ENCODE data around the gene IL1RAPL2. TPM values are rescaled to one million over a fixed set of nuclear protein-coding genes. Genes with fewer than 3 reads are reported as not detected.
"Not testable (repeated sequence)": the region's sequence is repeated elsewhere in the genome, so short reads cannot be mapped to it uniquely, and the experiment has no call there.

IL1RAPL2 gene
- polyA plus RNA-seq, 1 donor, result 0.16 TPM

- H3K36me3 ChIP-seq (ENCODE audit: control insufficient read depth, insufficient read depth, low read length), result no peaks in the 10 kb centered on the region
- DNase-seq, result no peak
- H3K9me3 ChIP-seq (ENCODE audit: control insufficient read depth, low read depth, low read length), result no peaks in the 10 kb centered on the region
- no peak overlapping the region for H3K4me3 ChIP-seq (ENCODE audit: low read length)
- H3K27ac ChIP-seq (ENCODE audit: low read length), result no peak overlapping the region
- H3K4me1 ChIP-seq (ENCODE audit: control insufficient read depth, insufficient read depth, low read length), result no peaks in the 10 kb centered on the region
- no peaks in the 10 kb centered on the region for H3K27me3 ChIP-seq (ENCODE audit: control insufficient read depth, insufficient read depth, low read length)
- WGBS (ENCODE audit: insufficient coverage, low lambda C conversion rate), result 67% methylated on average over 3 of the region's 4 CpGs
These were observed 103.1 kb downstream of the IL1RAPL2 start for GRCh38 chrX:104669063-104669462.

- H3K27me3 ChIP-seq (ENCODE audit: control insufficient read depth, insufficient read depth, low read length), result no peaks in the 10 kb centered on the region
- no peaks in the 10 kb centered on the region for H3K4me1 ChIP-seq (ENCODE audit: control insufficient read depth, insufficient read depth, low read length)
- no peak overlapping the region for H3K4me3 ChIP-seq (ENCODE audit: low read length)
- no CpG with 5 or more reads among the region's 4 CpGs for WGBS (ENCODE audit: insufficient coverage, low lambda C conversion rate)
- H3K27ac ChIP-seq (ENCODE audit: low read length), result no peak overlapping the region
- H3K36me3 ChIP-seq (ENCODE audit: control insufficient read depth, insufficient read depth, low read length), result no peaks in the 10 kb centered on the region
- DNase-seq, result no peak
- H3K9me3 ChIP-seq (ENCODE audit: control insufficient read depth, low read depth, low read length), result no peaks in the 10 kb centered on the region
These were observed 104.1 kb downstream of the IL1RAPL2 start for GRCh38 chrX:104670051-104670450.

- not testable (repeated sequence) for DNase-seq; H3K27me3 ChIP-seq (ENCODE audit: control insufficient read depth, insufficient read depth, low read length); H3K27ac ChIP-seq (ENCODE audit: low read length); H3K4me3 ChIP-seq (ENCODE audit: low read length); H3K36me3 ChIP-seq (ENCODE audit: control insufficient read depth, insufficient read depth, low read length); H3K9me3 ChIP-seq (ENCODE audit: control insufficient read depth, low read depth, low read length); H3K4me1 ChIP-seq (ENCODE audit: control insufficient read depth, insufficient read depth, low read length)
- WGBS (ENCODE audit: insufficient coverage, low lambda C conversion rate), result no CpG with 5 or more reads among the region's 18 CpGs
These were observed 111.5 kb downstream of the IL1RAPL2 start for GRCh38 chrX:104677517-104677916.

DNA sequence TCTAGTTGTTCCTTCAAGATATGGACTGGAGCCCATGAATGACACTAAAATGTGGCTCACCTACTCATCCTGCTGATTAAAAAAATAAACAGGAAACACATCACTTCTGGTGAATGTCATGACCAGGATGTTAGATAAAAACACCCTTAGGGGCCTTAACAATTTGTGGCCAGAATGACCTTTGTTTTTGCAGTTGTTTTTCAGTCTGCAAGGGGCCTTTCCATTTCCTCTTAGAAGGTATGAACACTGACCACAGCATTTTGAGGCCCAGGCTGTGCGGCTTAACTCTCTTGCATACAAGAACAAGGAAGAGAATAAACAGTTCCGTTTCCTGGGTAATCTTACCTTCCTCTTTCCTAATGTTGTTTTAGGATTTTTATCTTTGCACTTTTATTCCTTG lies 113.2 kb downstream of the IL1RAPL2 start:
- H3K4me1 ChIP-seq (ENCODE audit: control insufficient read depth, insufficient read depth, low read length), result no peaks in the 10 kb centered on the region
- no peaks in the 10 kb centered on the region for H3K36me3 ChIP-seq (ENCODE audit: control insufficient read depth, insufficient read depth, low read length)
- WGBS (ENCODE audit: insufficient coverage, low lambda C conversion rate), result no CpG with 5 or more reads among the region's 2 CpGs
- no peaks in the 10 kb centered on the region for H3K27me3 ChIP-seq (ENCODE audit: control insufficient read depth, insufficient read depth, low read length)
- no peak overlapping the region for H3K4me3 ChIP-seq (ENCODE audit: low read length)
- H3K27ac ChIP-seq (ENCODE audit: low read length), result no peak overlapping the region
- no peak for DNase-seq
- no peaks in the 10 kb centered on the region for H3K9me3 ChIP-seq (ENCODE audit: control insufficient read depth, low read depth, low read length)

- WGBS (ENCODE audit: insufficient coverage, low lambda C conversion rate), result no CpG with 5 or more reads among the region's 3 CpGs
- no peaks in the 10 kb centered on the region for H3K36me3 ChIP-seq (ENCODE audit: control insufficient read depth, insufficient read depth, low read length)
- H3K9me3 ChIP-seq (ENCODE audit: control insufficient read depth, low read depth, low read length), result no peaks in the 10 kb centered on the region
- H3K27me3 ChIP-seq (ENCODE audit: control insufficient read depth, insufficient read depth, low read length), result no peaks in the 10 kb centered on the region
- no peak overlapping the region for H3K27ac ChIP-seq (ENCODE audit: low read length)
- H3K4me1 ChIP-seq (ENCODE audit: control insufficient read depth, insufficient read depth, low read length), result no peaks in the 10 kb centered on the region
- no peak for DNase-seq
- no peak overlapping the region for H3K4me3 ChIP-seq (ENCODE audit: low read length)
These were observed 115.2 kb downstream of the IL1RAPL2 start for GRCh38 chrX:104681214-104681613.

DNA sequence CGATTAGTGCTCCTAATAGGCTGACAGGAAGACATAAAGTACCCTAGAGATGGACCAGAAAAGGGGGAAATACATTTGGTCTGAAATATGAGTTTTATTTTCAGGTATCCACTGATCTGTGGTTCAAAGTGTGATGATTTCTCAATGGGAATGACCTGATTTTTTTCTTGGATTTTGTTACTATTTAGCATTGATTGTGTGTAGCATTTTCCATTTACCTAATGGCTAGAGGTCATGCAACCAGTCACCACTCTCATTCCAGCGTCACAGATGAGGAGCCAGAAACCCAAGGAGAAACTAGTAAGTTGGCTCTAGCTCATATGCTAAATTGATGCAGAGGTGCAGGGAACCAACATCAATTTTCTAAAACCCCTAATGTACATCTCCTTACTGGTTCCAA lies 118.1 kb downstream of the IL1RAPL2 start:
- H3K27ac ChIP-seq (ENCODE audit: low read length), result no peak overlapping the region
- H3K4me3 ChIP-seq (ENCODE audit: low read length), result no peak overlapping the region
- no CpG with 5 or more reads among the region's 2 CpGs for WGBS (ENCODE audit: insufficient coverage, low lambda C conversion rate)
- no peak for DNase-seq
- H3K36me3 ChIP-seq (ENCODE audit: control insufficient read depth, insufficient read depth, low read length), result no peaks in the 10 kb centered on the region
- H3K9me3 ChIP-seq (ENCODE audit: control insufficient read depth, low read depth, low read length), result no peaks in the 10 kb centered on the region
- no peaks in the 10 kb centered on the region for H3K4me1 ChIP-seq (ENCODE audit: control insufficient read depth, insufficient read depth, low read length)
- no peaks in the 10 kb centered on the region for H3K27me3 ChIP-seq (ENCODE audit: control insufficient read depth, insufficient read depth, low read length)

DNA sequence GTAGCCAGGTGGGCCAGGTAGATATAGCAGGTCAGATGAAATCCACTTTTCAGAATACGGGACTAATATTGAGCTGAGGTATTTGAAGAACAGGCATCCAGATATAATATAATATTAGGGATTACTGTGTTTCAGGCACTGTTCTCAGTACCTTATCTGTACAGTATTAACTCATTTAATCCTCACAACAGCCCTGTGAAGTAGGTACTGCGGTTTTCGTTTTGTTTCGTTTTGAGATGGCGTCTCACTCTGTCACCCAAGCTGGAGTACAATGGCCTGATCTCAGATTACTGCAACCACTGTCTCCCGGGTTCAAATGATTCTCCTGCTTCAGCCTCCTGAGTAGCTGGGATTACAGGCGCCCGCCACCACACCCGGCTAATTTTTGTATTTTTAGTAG lies 129.6 kb downstream of the IL1RAPL2 start:
- no peaks in the 10 kb centered on the region for H3K9me3 ChIP-seq (ENCODE audit: control insufficient read depth, low read depth, low read length)
- WGBS (ENCODE audit: insufficient coverage, low lambda C conversion rate), result no CpG with 5 or more reads among the region's 9 CpGs
- no peaks in the 10 kb centered on the region for H3K27me3 ChIP-seq (ENCODE audit: control insufficient read depth, insufficient read depth, low read length)
- no peaks in the 10 kb centered on the region for H3K4me1 ChIP-seq (ENCODE audit: control insufficient read depth, insufficient read depth, low read length)
- no peaks in the 10 kb centered on the region for H3K36me3 ChIP-seq (ENCODE audit: control insufficient read depth, insufficient read depth, low read length)
- no peak overlapping the region for H3K4me3 ChIP-seq (ENCODE audit: low read length)
- no peak overlapping the region for H3K27ac ChIP-seq (ENCODE audit: low read length)
- no peak for DNase-seq

GRCh38 chrX:104696667-104697066 lies 130.7 kb downstream of the IL1RAPL2 start:
- no peak for DNase-seq
- H3K27me3 ChIP-seq (ENCODE audit: control insufficient read depth, insufficient read depth, low read length), result no peaks in the 10 kb centered on the region
- H3K4me3 ChIP-seq (ENCODE audit: low read length), result no peak overlapping the region
- no peaks in the 10 kb centered on the region for H3K9me3 ChIP-seq (ENCODE audit: control insufficient read depth, low read depth, low read length)
- H3K27ac ChIP-seq (ENCODE audit: low read length), result no peak overlapping the region
- H3K4me1 ChIP-seq (ENCODE audit: control insufficient read depth, insufficient read depth, low read length), result no peaks in the 10 kb centered on the region
- H3K36me3 ChIP-seq (ENCODE audit: control insufficient read depth, insufficient read depth, low read length), result no peaks in the 10 kb centered on the region
- no CpG with 5 or more reads among the region's 1 CpG for WGBS (ENCODE audit: insufficient coverage, low lambda C conversion rate)

- Histone ChIP-seq H3K4me1 (ENCODE audit: control insufficient read depth, insufficient read depth, low read length) (no peaks in the 10 kb centered on the region), H3K27ac (ENCODE audit: low read length) (no peak overlapping the region), H3K9me3 (ENCODE audit: control insufficient read depth, low read depth, low read length) (no peaks in the 10 kb centered on the region), H3K36me3 (ENCODE audit: control insufficient read depth, insufficient read depth, low read length) (no peaks in the 10 kb centered on the region), H3K27me3 (ENCODE audit: control insufficient read depth, insufficient read depth, low read length) (no peaks in the 10 kb centered on the region), H3K4me3 (ENCODE audit: low read length) (no peak overlapping the region)
- DNase-seq, result no peak
These were observed 131.3 kb downstream of the IL1RAPL2 start for GRCh38 chrX:104697294-104697693.

DNA sequence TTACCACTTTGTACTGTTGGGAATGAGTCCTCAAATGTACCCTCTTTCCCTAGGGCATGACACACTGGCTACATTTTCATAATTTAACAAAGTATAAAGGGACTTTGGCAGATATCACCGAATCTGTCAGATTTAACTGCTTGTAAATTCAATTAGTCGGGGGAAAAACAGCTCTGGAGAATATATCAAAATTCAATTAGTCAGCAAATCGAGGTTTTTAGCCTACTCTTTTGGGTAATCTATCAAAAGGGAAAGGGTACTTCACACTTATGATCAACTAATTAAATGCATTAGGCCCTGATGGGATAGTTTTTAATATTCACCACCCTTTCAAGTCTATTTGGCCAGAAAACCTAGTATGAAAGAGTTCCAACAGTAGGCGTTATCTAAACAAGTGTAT lies 141.0 kb downstream of the IL1RAPL2 start:
- DNase-seq, result no peak
- Histone ChIP-seq H3K36me3 (ENCODE audit: control insufficient read depth, insufficient read depth, low read length) (no peaks in the 10 kb centered on the region), H3K27ac (ENCODE audit: low read length) (no peak overlapping the region), H3K4me1 (ENCODE audit: control insufficient read depth, insufficient read depth, low read length) (no peaks in the 10 kb centered on the region), H3K4me3 (ENCODE audit: low read length) (no peak overlapping the region), H3K9me3 (ENCODE audit: control insufficient read depth, low read depth, low read length) (no peaks in the 10 kb centered on the region), H3K27me3 (ENCODE audit: control insufficient read depth, insufficient read depth, low read length) (no peaks in the 10 kb centered on the region)
- WGBS (ENCODE audit: insufficient coverage, low lambda C conversion rate), result no CpG with 5 or more reads among the region's 4 CpGs

DNA sequence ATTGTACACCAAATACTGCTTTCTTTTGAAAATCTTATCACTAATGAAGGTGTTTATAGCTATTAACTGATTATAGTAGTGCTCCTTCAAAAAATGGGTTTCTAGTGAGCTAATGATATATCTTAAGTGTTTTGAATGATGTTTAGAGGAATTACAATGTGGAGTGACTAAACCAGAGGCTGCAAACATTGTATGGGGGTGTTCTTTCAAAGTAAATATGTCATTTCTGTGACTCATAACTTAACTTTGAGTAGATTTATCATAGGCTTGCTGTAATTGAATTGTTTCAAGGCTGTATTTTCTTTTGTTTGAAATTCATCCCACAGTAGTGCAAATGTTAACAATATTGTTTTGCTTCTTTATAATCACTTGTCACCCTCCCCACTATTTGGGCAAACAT lies 141.6 kb downstream of the IL1RAPL2 start:
- Histone ChIP-seq H3K27ac (ENCODE audit: low read length) (no peak overlapping the region), H3K27me3 (ENCODE audit: control insufficient read depth, insufficient read depth, low read length) (no peaks in the 10 kb centered on the region), H3K36me3 (ENCODE audit: control insufficient read depth, insufficient read depth, low read length) (no peaks in the 10 kb centered on the region), H3K4me1 (ENCODE audit: control insufficient read depth, insufficient read depth, low read length) (no peaks in the 10 kb centered on the region), H3K4me3 (ENCODE audit: low read length) (no peak overlapping the region), H3K9me3 (ENCODE audit: control insufficient read depth, low read depth, low read length) (no peaks in the 10 kb centered on the region)
- DNase-seq, result no peak

Data from large intestine (tissue), 3 donors.